K562 (cell line): ENCODE measurements around the gene MAML1. TPM values are rescaled to one million over a fixed set of nuclear protein-coding genes. Genes with fewer than 3 reads are reported as not detected.

ENCODE experiments used
- ATAC-seq: fragments of 200-7000 bp; cut with Tn5 transposase; 3 replicates; pipeline ENCODE4 v1.9.1; 2020; ENCODE audit warnings: moderate library complexity
- BruUV-seq: library from RNA; stranded (reverse); fragments of 400-500 nt; replicated peaks from 2 replicates; lab custom pipeline; 2021; lab: Mats Ljungman, UMichigan
- CTCF ChIA-PET: fragments of 300-600 bp; formaldehyde crosslinking; extraction: SDS; loops from one replicate; lab custom pipeline; 2021; ENCODE audit warnings: low intra/inter-chr PET ratio; lab: Yijun Ruan, JAX
- POLR2A ChIA-PET: fragments of 300-600, 350-650 bp; sonication (Branson Sonifier 250); formaldehyde crosslinking; extraction: SDS; loops from one replicate; lab custom pipeline; 2021; ENCODE audit warnings: antibody characterized with exemption, inconsistent platforms; lab: Yijun Ruan, JAX
- DNase-seq, 4 experiments: peaks; one replicate each; pipeline versions ENCODE4 v3.0.0 to v3.0.0-alpha.2; 2011 to 2018; ENCODE audit warnings: low spot score in 3 of 4, mixed read lengths in 3 of 4; ENCODE audit errors: extremely low read depth in 1 of 4
- FAIRE-seq: peaks from 2 replicates; lab custom pipeline; 2011; peaks lifted over from hg19 to GRCh38; lab: Jason Lieb, UNC
- H2AFZ ChIP-seq: 2 replicates; pipeline ENCODE4 v1.6.0; 2011; ENCODE audit warnings: low read depth, low read length, control low read depth, inconsistent platforms
- H3K27ac ChIP-seq: fragments of 200-600 bp; 3 replicates; pipeline ENCODE4 v1.8.0; 2011; ENCODE audit warnings: low read depth, mild to moderate bottlenecking, control low read depth, inconsistent platforms, low read length, moderate library complexity, mixed read lengths; ENCODE audit errors: extremely low read depth
- H3K27me3 ChIP-seq, 2 experiments: fragments of 300-600 bp in 1 of 2; 2 replicates in 1 of 2; 3 replicates in 1 of 2; pipeline versions ENCODE4 v1.6.0 to v1.8.0; 2011; ENCODE audit warnings: inconsistent platforms in 2 of 2, low read length in 2 of 2, mild to moderate bottlenecking in 1 of 2, mixed read lengths in 1 of 2, moderate library complexity in 1 of 2; ENCODE audit not compliant: control insufficient read depth in 2 of 2, insufficient read depth in 2 of 2
- H3K36me3 ChIP-seq: fragments of 300-600 bp; 3 replicates; pipeline ENCODE4 v1.8.0; 2011; ENCODE audit warnings: mild to moderate bottlenecking, low read length, inconsistent platforms; ENCODE audit not compliant: control insufficient read depth, insufficient read depth
- H3K4me1 ChIP-seq, 2 experiments: fragments of 200-600 bp in 1 of 2; replicated peaks in 1 of 2; 2 replicates in 1 of 2; 3 replicates in 1 of 2; pipeline versions ENCODE4 v1.5.1 to v1.8.0; 2011; ENCODE audit warnings: inconsistent platforms in 2 of 2, low read length in 2 of 2, mild to moderate bottlenecking in 1 of 2, mixed read lengths in 1 of 2, moderate library complexity in 1 of 2; ENCODE audit not compliant: control insufficient read depth in 2 of 2, insufficient read depth in 2 of 2
- H3K4me2 ChIP-seq: 2 replicates; pipeline ENCODE4 v1.6.1; 2011; ENCODE audit warnings: low read length, control low read depth, inconsistent platforms, mixed read lengths; ENCODE audit not compliant: insufficient read depth
- H3K4me3 ChIP-seq: fragments of 200-600 bp; sonication (generic), shearing (Covaris generic); 2 replicates; pipeline ENCODE4 v1.5.1; 2016; ENCODE audit warnings: control low read depth, inconsistent platforms
- H3K79me2 ChIP-seq: fragments of 200-600 bp; 3 replicates; pipeline ENCODE4 v1.8.0; 2011; ENCODE audit warnings: low read length, inconsistent platforms; ENCODE audit not compliant: control insufficient read depth, insufficient read depth
- H3K9ac ChIP-seq, 2 experiments: 2 replicates each; pipeline versions ENCODE4 v1.6.0 to v1.6.1; 2011; ENCODE audit warnings: low read depth in 2 of 2, low read length in 2 of 2, control low read depth in 1 of 2, inconsistent platforms in 1 of 2, mild to moderate bottlenecking in 1 of 2, mixed read lengths in 1 of 2; ENCODE audit not compliant: insufficient read depth in 1 of 2
- H3K9me1 ChIP-seq: one replicate; pipeline ENCODE4 v1.6.0; 2011; ENCODE audit warnings: inconsistent platforms, mild to moderate bottlenecking, low read length, moderate library complexity; ENCODE audit not compliant: control insufficient read depth, insufficient read depth
- H3K9me3 ChIP-seq: replicated peaks from 2 replicates; pipeline ENCODE4 v1.5.1; 2011; ENCODE audit warnings: low read depth, low read length, inconsistent platforms; ENCODE audit not compliant: control insufficient read depth, insufficient read depth
- H4K20me1 ChIP-seq: replicated peaks from 2 replicates; pipeline ENCODE4 v1.6.1; 2011; ENCODE audit warnings: low read length, inconsistent platforms, mixed read lengths; ENCODE audit not compliant: control insufficient read depth, insufficient read depth
- HIVEP1 ChIP-seq: fragments of 250-450 bp; sonication (Bioruptor Pico); IDR thresholded peaks from 2 replicates; pipeline ENCODE4 v1.4.0; 2020; ENCODE audit warnings: mild to moderate bottlenecking
- MYC ChIP-seq, 2 experiments: fragments of 250-450 bp in 1 of 2; sonication (Bioruptor Pico) in 1 of 2; IDR thresholded peaks; 2 replicates each; pipeline versions ENCODE4 v1.5.1 to v1.6.1; 2012 to 2021; ENCODE audit warnings: low read depth in 2 of 2, borderline replicate concordance in 1 of 2, improper control_type of control experiment in 1 of 2, low read length in 1 of 2, mild to moderate bottlenecking in 1 of 2, moderate library complexity in 1 of 2
- SIN3A ChIP-seq, 2 experiments: fragments of 150-350 bp in 1 of 2; IDR thresholded peaks; 2 replicates each; pipeline ENCODE4 v1.6.1; 2011 to 2016; ENCODE audit warnings: borderline replicate concordance in 2 of 2, low read depth in 2 of 2, low read length in 2 of 2, mild to moderate bottlenecking in 2 of 2, moderate library complexity in 2 of 2; ENCODE audit not compliant: control insufficient read depth in 1 of 2
- ZC3H4 ChIP-seq: sonication (generic); formaldehyde crosslinking; IDR thresholded peaks from 2 replicates; pipeline ENCODE4 v1.9.0; 2021; ENCODE audit warnings: missing genetic modification reagents, borderline replicate concordance
- ZNF124 ChIP-seq: sonication (generic); formaldehyde crosslinking; IDR thresholded peaks from 2 replicates; pipeline ENCODE4 v1.8.1; 2022; ENCODE audit warnings: missing genetic modification reagents
- ZNF24 ChIP-seq: fragments of 450-650 bp; IDR thresholded peaks from 2 replicates; pipeline ENCODE4 v1.6.1; 2016
- ZNF707 ChIP-seq: fragments of 250-450 bp; sonication (Bioruptor Pico); conservative IDR thresholded peaks from 2 replicates; pipeline ENCODE4 v1.8.0; 2022; ENCODE audit warnings: inconsistent platforms, mild to moderate bottlenecking, moderate library complexity
- WGBS: fragments of 100-300 bp; shearing (Covaris generic); methylation state at CpG from one replicate; pipeline ENCODE4 v1.1.6; 2016; ENCODE audit warnings: low coverage, mixed read lengths; ENCODE audit not compliant: insufficient coverage; ENCODE audit errors: missing lambda C conversion rate; 5-methylcytosine and 5-hydroxymethylcytosine counted together
- in situ Hi-C: fragments of 300-500 bp; cut with MboI; formaldehyde crosslinking; loops from 4 replicates; pipeline ENCODE4 v1.15.0; 2018; ENCODE audit warnings: inconsistent platforms, mixed read lengths
- intact Hi-C: fragments of 100-400 bp; cut with micrococcal nuclease; formaldehyde crosslinking; loops from 2 replicates; pipeline ENCODE4 v1.14.2; 2022
- polyA plus RNA-seq, 8 experiments: library from polyadenylated mRNA; depleted of rRNA in 4 of 8; stranded (reverse) in 5 of 8; unstranded in 3 of 8; fragments of >200 nt; fragmentation: Nextera tagmentation in 2 of 8; fragmentation: Illumina TruSeq in 1 of 8; extraction: Ambion mirVana in 2 of 8; extraction: Trizol in 1 of 8; gene quantifications; 2 replicates each; pipeline versions ENCODE4 v1.2.1 to v1.2.3, GENCODE V29; 2011 to 2014; ENCODE audit warnings: inconsistent platforms in 1 of 8, missing spikeins in 1 of 8
- total RNA-seq, 7 experiments: library from RNA; depleted of rRNA in 6 of 7; stranded (reverse); fragments of >200 nt in 6 of 7; fragmentation: Illumina TruSeq in 2 of 7; extraction: Trizol in 2 of 7; gene quantifications; 2 replicates each; pipeline versions ENCODE4 v1.2.1 to v1.2.3, GENCODE V29; 2011 to 2021; ENCODE audit warnings: low replicate concordance in 1 of 7
- TF ChIP-seq, protein P1 (sequence below), 3 experiments: fragments of 200-800 bp in 1 of 3; sonication (Bioruptor generic) in 1 of 3; sonication (generic) in 1 of 3; formaldehyde crosslinking in 1 of 3; IDR thresholded peaks; 2 replicates each; pipeline versions ENCODE4 v1.6.1 to v1.8.0; 2016 to 2022; ENCODE audit warnings: mild to moderate bottlenecking in 2 of 3, missing compliant biosample characterization in 2 of 3, missing genetic modification characterization in 2 of 3, missing genetic modification reagents in 1 of 3

Gene MAML1
- total and polyA plus RNA-seq, 9 of the 15 experiments (the other 6 are each of a cell fraction or from before 2014, with no cell fraction given): 0.32 to 18.4 (median 7.0) TPM

DNA sequence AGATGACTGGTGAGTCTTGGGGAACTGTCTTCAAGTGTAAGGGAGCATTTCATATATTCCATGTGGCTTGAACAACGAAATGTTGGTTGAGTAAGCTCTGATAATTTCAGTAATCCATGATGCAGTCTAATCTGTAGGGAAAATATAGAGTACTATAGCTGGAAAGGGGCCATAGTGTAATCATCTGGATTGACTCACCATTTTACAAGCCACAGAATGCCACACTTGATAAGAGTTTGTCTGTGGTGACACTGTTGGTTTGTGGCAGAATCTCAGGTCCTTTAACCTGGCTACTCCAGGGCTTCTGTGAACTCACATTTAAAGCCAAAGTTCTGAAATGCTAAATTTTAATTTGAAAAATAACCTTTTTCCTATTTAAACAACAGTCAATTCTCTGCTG is 16.3 kb upstream of the MAML1 start:
- Histone ChIP-seq H3K9me1 (no peaks in the 10 kb centered on the region), H4K20me1 (no peaks in the 10 kb centered on the region), H3K4me3 (no peak overlapping the region), H3K79me2 (peaks cover 26% of the 10 kb centered on the region), H3K27ac (no peak overlapping the region), H2AFZ (no peak overlapping the region), H3K9ac (no peak overlapping the region), H3K4me2 (no peak overlapping the region), H3K36me3 (peaks cover 88% of the 10 kb centered on the region), H3K9me3 (no peaks in the 10 kb centered on the region), H3K4me1 (no peaks in the 10 kb centered on the region), H3K27me3 (no peaks in the 10 kb centered on the region)
- intact Hi-C loops (no loop called here), in situ Hi-C loops (no loop called here)
- ATAC-seq (no peak), DNase-seq (no peak), FAIRE-seq (no peak)
- ChIA-PET CTCF (no interaction called here), POLR2A (interaction anchor here (0.5 to 3.2 kb wide), 4 partner anchors 13 to 195 kb away, joined by 3 to 13 read pairs (median 6); partner anchors contain the start of genes CANX and MAML1)
- WGBS: 53% methylated on average over 1 of the region's 1 CpG
- BruUV-seq: no TSS peak
- TF ChIP-seq ZNF24: no peak
- TF ChIP-seq MYC (IDR thresholded peaks at IDR 0.05; ENCODE audit: low read depth, low read length): no peak
- TF ChIP-seq MYC (CRISPR knock-in tag; IDR thresholded peaks at IDR 0.05; ENCODE audit: borderline replicate concordance, low read depth): no peak
- TF ChIP-seq HIVEP1: no peak
- TF ChIP-seq SIN3A (IDR thresholded peaks at IDR 0.05; ENCODE audit: borderline replicate concordance in 2 of 2, control insufficient read depth in 1 of 2, low read depth in 2 of 2, low read length in 2 of 2): no peak
- TF ChIP-seq, protein P1, sequence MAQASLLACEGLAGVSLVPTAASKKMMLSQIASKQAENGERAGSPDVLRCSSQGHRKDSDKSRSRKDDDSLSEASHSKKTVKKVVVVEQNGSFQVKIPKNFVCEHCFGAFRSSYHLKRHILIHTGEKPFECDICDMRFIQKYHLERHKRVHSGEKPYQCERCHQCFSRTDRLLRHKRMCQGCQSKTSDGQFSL (CRISPR knock-in tag; IDR thresholded peaks at IDR 0.05): no peak
- TF ChIP-seq, protein P1 (tag; IDR thresholded peaks at IDR 0.05): no peak
- no peak for TF ChIP-seq ZNF124 (CRISPR knock-in tag)
- TF ChIP-seq ZNF707 (CRISPR knock-in tag): no peak
- no peak for TF ChIP-seq ZC3H4
